HepG2 (cell line): Measurements from ENCODE around the gene PRKACB. TPM values are rescaled to one million over a fixed set of nuclear protein-coding genes. Genes with fewer than 3 reads are reported as not detected.

ENCODE experiments used
- ATAC-seq: fragments of 200-7000 bp; cut with Tn5 transposase; 3 replicates; pipeline ENCODE4 v1.9.1; 2020; ENCODE audit warnings: mild to moderate bottlenecking, moderate library complexity
- BruUV-seq: library from RNA; stranded (reverse); fragments of 400-500 nt; replicated peaks from 2 replicates; lab custom pipeline; 2021; lab: Mats Ljungman, UMichigan
- CTCF ChIA-PET: fragments of 300-600 bp; formaldehyde crosslinking; extraction: SDS; loops from one replicate; lab custom pipeline; 2021; ENCODE audit warnings: low total read pairs, inconsistent platforms, low intra/inter-chr PET ratio; lab: Yijun Ruan, JAX
- POLR2A ChIA-PET: fragments of 350-600 bp; sonication (Branson Sonifier 250); formaldehyde crosslinking; loops from one replicate; lab custom pipeline; 2020; ENCODE audit warnings: antibody characterized with exemption, inconsistent platforms; lab: Yijun Ruan, JAX
- DNase-seq: peaks from one replicate; pipeline ENCODE4 v3.0.0-alpha.2; 2015; ENCODE audit warnings: low spot score
- FAIRE-seq: peaks from 3 replicates; lab custom pipeline; 2011; peaks lifted over from hg19 to GRCh38; lab: Jason Lieb, UNC
- H2AFZ ChIP-seq: one replicate; pipeline ENCODE4 v1.6.1; 2011; ENCODE audit warnings: low read length, inconsistent platforms
- H3K27ac ChIP-seq: fragments of 300-600 bp; 3 replicates; pipeline ENCODE4 v1.8.0; 2011; ENCODE audit warnings: mixed run types, mild to moderate bottlenecking, mixed read lengths, low read length, inconsistent platforms; ENCODE audit not compliant: insufficient read depth; ENCODE audit errors: extremely low read length
- H3K27me3 ChIP-seq, 2 experiments: fragments of 200-600 bp in 1 of 2; 2 replicates in 1 of 2; 3 replicates in 1 of 2; pipeline versions ENCODE4 v1.6.0 to v1.8.0; 2011; ENCODE audit warnings: low read length in 2 of 2, mild to moderate bottlenecking in 2 of 2, moderate library complexity in 2 of 2, inconsistent platforms in 1 of 2; ENCODE audit not compliant: insufficient read depth in 2 of 2, control insufficient read depth in 1 of 2
- H3K36me3 ChIP-seq, 2 experiments: fragments of 200-600 bp in 1 of 2; replicated peaks in 1 of 2; 2 replicates in 1 of 2; 3 replicates in 1 of 2; pipeline versions ENCODE4 v1.5.1 to v1.8.0; 2011; ENCODE audit warnings: low read length in 2 of 2, inconsistent platforms in 1 of 2; ENCODE audit not compliant: insufficient read depth in 2 of 2, control insufficient read depth in 1 of 2
- H3K4me1 ChIP-seq: 2 replicates; pipeline ENCODE4 v1.5.1; 2012; ENCODE audit warnings: low read length, inconsistent platforms; ENCODE audit not compliant: insufficient read depth
- H3K4me2 ChIP-seq: 2 replicates; pipeline ENCODE4 v1.6.0; 2011; ENCODE audit warnings: low read depth, low read length, inconsistent platforms
- H3K4me3 ChIP-seq, 3 experiments: fragments of 200-600 bp in 1 of 3; sonication (generic), shearing (Covaris generic) in 1 of 3; replicated peaks in 1 of 3; 2 replicates each; pipeline ENCODE4 v1.5.1; 2011 to 2016; ENCODE audit warnings: low read length in 3 of 3, inconsistent platforms in 2 of 3, low read depth in 2 of 3, mild to moderate bottlenecking in 2 of 3, control low read depth in 1 of 3, mixed read lengths in 1 of 3; ENCODE audit not compliant: insufficient read depth in 1 of 3
- H3K79me2 ChIP-seq: one replicate; pipeline ENCODE4 v1.6.1; 2011; ENCODE audit warnings: low read length, inconsistent platforms; ENCODE audit not compliant: insufficient read depth
- H3K9ac ChIP-seq: 2 replicates; pipeline ENCODE4 v1.6.0; 2011; ENCODE audit warnings: mild to moderate bottlenecking, low read depth, low read length, inconsistent platforms; ENCODE audit not compliant: insufficient read depth
- H3K9me3 ChIP-seq: 2 replicates; pipeline ENCODE4 v1.5.1; 2012; ENCODE audit warnings: mild to moderate bottlenecking, low read length
- H4K20me1 ChIP-seq: 2 replicates; pipeline ENCODE4 v1.6.0; 2011; ENCODE audit warnings: inconsistent platforms, mild to moderate bottlenecking, low read length, moderate library complexity; ENCODE audit not compliant: insufficient read depth
- MBNL3 ChIP-seq: fragments of 250-450 bp; sonication (Bioruptor Pico); conservative IDR thresholded peaks from 2 replicates; pipeline ENCODE4 v1.8.0; 2022; ENCODE audit warnings: mild to moderate bottlenecking, inconsistent platforms
- SNAPC2 ChIP-seq: sonication (generic); formaldehyde crosslinking; IDR thresholded peaks from 2 replicates; pipeline ENCODE4 v1.8.1; 2022; ENCODE audit warnings: mild to moderate bottlenecking, missing genetic modification reagents
- SP1 ChIP-seq, 2 experiments: fragments of 450-650 bp in 1 of 2; sonication (generic) in 1 of 2; formaldehyde crosslinking in 1 of 2; IDR thresholded peaks; 2 replicates each; pipeline versions ENCODE4 v1.4.0 to v1.6.1; 2016 to 2020; ENCODE audit warnings: missing genetic modification reagents in 1 of 2
- ZNF33B ChIP-seq: sonication (generic); formaldehyde crosslinking; IDR thresholded peaks from 2 replicates; pipeline ENCODE4 v1.5.1; 2020; ENCODE audit warnings: mild to moderate bottlenecking, missing genetic modification reagents
- ZNF556 ChIP-seq: sonication (generic); formaldehyde crosslinking; IDR thresholded peaks from 2 replicates; pipeline ENCODE4 v1.4.0; 2020; ENCODE audit warnings: mild to moderate bottlenecking, missing genetic modification reagents, borderline replicate concordance
- WGBS: methylation state at CpG from one replicate; pipeline ENCODE4 v1.1.6; 2017; ENCODE audit warnings: low lambda C conversion rate; 5-methylcytosine and 5-hydroxymethylcytosine counted together
- in situ Hi-C: cut with HindIII; loops from 2 replicates; pipeline ENCODE4 v1.10.0; 2017; ENCODE audit warnings: low pct_unique_long_range_greater_than_20kb; ENCODE audit not compliant: extremely low pct_ligation_motif_present
- intact Hi-C: fragments of 100-400 bp; cut with micrococcal nuclease; formaldehyde crosslinking; loops from one replicate; pipeline ENCODE4 v1.10.0; 2022; ENCODE audit not compliant: unreplicated experiment
- polyA plus RNA-seq, 8 experiments: library from polyadenylated mRNA; depleted of rRNA in 3 of 8; stranded (reverse) in 7 of 8; unstranded in 1 of 8; fragments of >200 nt; fragmentation: Illumina TruSeq in 4 of 8; extraction: Trizol in 4 of 8; gene quantifications; 2 replicates each; pipeline versions ENCODE4 v1.2.1 to v1.2.3, GENCODE V29; 2011 to 2016; ENCODE audit warnings: low read depth in 4 of 8, missing spikeins in 1 of 8, mixed read lengths in 1 of 8; ENCODE audit not compliant: insufficient read depth in 1 of 8
- total RNA-seq, 5 experiments: library from RNA; depleted of rRNA; stranded (reverse); fragments of >200 nt; fragmentation: Illumina TruSeq; extraction: Trizol; gene quantifications; 2 replicates each; pipeline ENCODE4 v1.2.3, GENCODE V29; 2016; ENCODE audit warnings: low read depth in 1 of 5

PRKACB gene
- total and polyA plus RNA-seq, 2 of the 13 experiments (the other 11 are each of a cell fraction or from before 2014, with no cell fraction given) = 3.5 to 5.8 TPM

DNA sequence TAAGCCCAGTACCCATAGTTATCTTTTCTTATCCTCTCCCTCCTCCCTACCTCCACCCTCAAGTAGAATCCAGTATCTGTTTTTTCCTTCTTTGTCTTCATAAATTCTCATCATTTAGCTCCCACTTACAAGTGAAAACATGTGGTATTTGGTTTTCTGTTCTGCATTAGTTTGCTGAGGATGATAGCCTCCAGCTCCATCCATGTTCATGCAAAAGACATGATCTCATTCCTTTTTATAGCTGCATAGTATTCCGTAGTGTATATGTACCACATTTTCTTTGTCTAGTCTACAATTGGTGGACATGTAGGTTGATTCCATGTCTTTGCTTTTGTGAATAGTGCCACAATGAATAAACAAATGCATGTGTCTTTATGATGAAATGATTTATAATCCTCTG lies 55.2 kb downstream of the PRKACB start:
- no peak for ATAC-seq
- H4K20me1 ChIP-seq = no peaks in the 10 kb centered on the region

DNA sequence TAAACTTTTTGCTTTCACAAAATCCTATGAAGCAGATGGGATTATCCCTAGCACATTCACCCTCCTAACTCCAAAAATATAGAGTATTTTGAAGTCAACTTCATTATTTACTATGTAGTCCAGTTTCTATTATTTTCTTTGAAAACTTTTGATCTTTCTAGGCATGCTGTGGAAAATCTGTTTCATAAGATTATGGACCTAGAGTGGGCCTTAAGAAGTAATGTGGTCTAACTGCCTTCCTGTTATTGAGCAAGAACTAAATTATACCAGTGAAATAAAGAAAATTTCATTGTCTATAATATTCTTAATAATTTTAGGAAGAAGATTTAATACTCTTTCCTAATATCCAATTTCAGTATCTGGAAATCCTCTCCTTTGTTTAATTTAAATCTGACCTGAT lies 58.1 kb downstream of the PRKACB start:
- H3K4me2 ChIP-seq = no peak overlapping the region
- no peaks in the 10 kb centered on the region for H3K9me3 ChIP-seq
- CTCF ChIA-PET = no interaction called here
- intact Hi-C loops = no loop called here
- FAIRE-seq = no peak
- in situ Hi-C loops = no loop called here
- no TSS peak for BruUV-seq
- H3K9ac ChIP-seq = no peak overlapping the region
- no peak for DNase-seq
- H3K4me1 ChIP-seq = no peaks in the 10 kb centered on the region
- H4K20me1 ChIP-seq = no peaks in the 10 kb centered on the region
- TF ChIP-seq ZNF556 (CRISPR knock-in tag) = no peak
- TF ChIP-seq, all 625 proteins: peak for 0
- POLR2A ChIA-PET = no interaction called here
- Histone ChIP-seq H3K27ac (no peak overlapping the region), H3K79me2 (no peaks in the 10 kb centered on the region), H3K4me3 (no peak overlapping the region), H2AFZ (no peak overlapping the region), H3K27me3 (no peaks in the 10 kb centered on the region), H3K36me3 (no peaks in the 10 kb centered on the region)
- no peak for ATAC-seq

More for the DNA sequence above, 55.2 kb downstream of the PRKACB start:
- intact Hi-C loops = no loop called here
- H3K4me3 ChIP-seq = no peak overlapping the region
- 97% methylated on average over 1 of the region's 1 CpG for WGBS
- in situ Hi-C loops = no loop called here
- H3K9ac ChIP-seq = no peak overlapping the region
- POLR2A ChIA-PET = no interaction called here
- no peaks in the 10 kb centered on the region for H3K79me2 ChIP-seq
- H3K4me2 ChIP-seq = no peak overlapping the region
- no peak for TF ChIP-seq SP1 (IDR thresholded peaks at IDR 0.05)
- no peak for TF ChIP-seq SP1 (CRISPR knock-in tag; IDR thresholded peaks at IDR 0.05)
- no peak for TF ChIP-seq SNAPC2 (CRISPR knock-in tag)
- no peak for TF ChIP-seq ZNF33B
- no peak for TF ChIP-seq MBNL3 (CRISPR knock-in tag)
- no peak overlapping the region for H2AFZ ChIP-seq
- no TSS peak for BruUV-seq
- H3K27me3 ChIP-seq = no peaks in the 10 kb centered on the region
- FAIRE-seq (no peak), DNase-seq (no peak)
- no peak overlapping the region for H3K27ac ChIP-seq
- H3K9me3 ChIP-seq = no peaks in the 10 kb centered on the region
- no peaks in the 10 kb centered on the region for H3K36me3 ChIP-seq
- no peaks in the 10 kb centered on the region for H3K4me1 ChIP-seq
- CTCF ChIA-PET = no interaction called here
